Sigmoid colon (tissue), 7 donors: Measurements from ENCODE around the gene ECSIT. TPM values are rescaled to one million over a fixed set of nuclear protein-coding genes. Genes with fewer than 3 reads are reported as not detected.
A peak's percentile ranks its signal among the peaks of the same experiment; 100 is the strongest.

ENCODE experiments used
- DNase-seq: peaks from one replicate; pipeline ENCODE4 v3.0.0-alpha.2; 2019
- H3K27ac ChIP-seq, 4 donors: fragments of 200-600 bp; sonication (generic); one replicate each; pipeline ENCODE4 v1.5.1; 2016 to 2019; ENCODE audit warnings: mild to moderate bottlenecking in 1 of 4
- H3K27me3 ChIP-seq, 3 donors: fragments of 200-600 bp; sonication (generic); one replicate each; pipeline ENCODE4 v1.5.1; 2019; ENCODE audit warnings: mild to moderate bottlenecking in 1 of 3
- H3K36me3 ChIP-seq, 4 donors: fragments of 200-600 bp; sonication (generic); one replicate each; pipeline ENCODE4 v1.5.1; 2016 to 2019
- H3K4me1 ChIP-seq, 4 donors: fragments of 200-600 bp; sonication (generic); one replicate each; pipeline ENCODE4 v1.5.1; 2017 to 2019
- H3K4me3 ChIP-seq, 4 donors: fragments of 200-600 bp; sonication (generic); one replicate each; pipeline ENCODE4 v1.5.1; 2017 to 2019; ENCODE audit warnings: mild to moderate bottlenecking in 2 of 4, moderate library complexity in 1 of 4
- H3K9me3 ChIP-seq, 4 donors: fragments of 200-600 bp in 3 of 4; sonication (generic) in 3 of 4; one replicate each; pipeline versions ENCODE4 v1.5.1 to v1.6.1; 2013 to 2019
- EP300 ChIP-seq, 4 donors: sonication (generic); formaldehyde crosslinking; IDR thresholded peaks; one replicate each; pipeline ENCODE4 v1.6.1; 2017; ENCODE audit warnings: antibody characterized with exemption in 4 of 4
- POLR2A ChIP-seq, 2 donors: fragments of 450-650 bp; IDR thresholded peaks; one replicate each; pipeline ENCODE4 v1.6.1; 2016; ENCODE audit warnings: antibody characterized with exemption in 2 of 2, mild to moderate bottlenecking in 2 of 2, moderate library complexity in 2 of 2
- POLR2AphosphoS5 ChIP-seq, 4 donors: sonication (generic); formaldehyde crosslinking; IDR thresholded peaks; one replicate each; pipeline ENCODE4 v1.6.1; 2017; ENCODE audit warnings: antibody characterized with exemption in 4 of 4
- WGBS, 2 donors: extraction: QIAGEN DNeasy Blood & Tissue Kit; methylation state at CpG; one replicate each; pipeline ENCODE4 v1.1.7; 2013; 5-methylcytosine and 5-hydroxymethylcytosine counted together
- intact Hi-C: fragments of 100-400 bp; cut with DNase I; formaldehyde crosslinking; loops from one replicate; pipeline ENCODE4 v1.15.1; 2023
- polyA plus RNA-seq, 3 donors: library from polyadenylated mRNA; stranded (reverse); fragments of 200-250 nt; gene quantifications; one replicate each; pipeline ENCODE4 v1.2.3, GENCODE V29; 2013
- total RNA-seq, 4 donors: library from RNA; depleted of rRNA; stranded (reverse); fragments of >200 nt; gene quantifications; one replicate each; pipeline ENCODE4 v1.1.0, GENCODE V29; 2016
- TF ChIP-seq, protein P1 (sequence below), 4 experiments: fragments of 450-650 bp in 3 of 4; fragments of 200-600 bp in 1 of 4; IDR thresholded peaks; one replicate each; pipeline ENCODE4 v1.5.1; 2016 to 2019; ENCODE audit warnings: antibody characterized with exemption in 4 of 4, mild to moderate bottlenecking in 3 of 4, moderate library complexity in 2 of 4
- donor health status: healthy with polysubstance abuse.
- donor health status: Bipolar disorder and iron deficiency.
- donor health status: healthy.

Gene ECSIT
- total and polyA plus RNA-seq, 7 donors: 60.7 to 93.5 (median 75.8) TPM

DNA sequence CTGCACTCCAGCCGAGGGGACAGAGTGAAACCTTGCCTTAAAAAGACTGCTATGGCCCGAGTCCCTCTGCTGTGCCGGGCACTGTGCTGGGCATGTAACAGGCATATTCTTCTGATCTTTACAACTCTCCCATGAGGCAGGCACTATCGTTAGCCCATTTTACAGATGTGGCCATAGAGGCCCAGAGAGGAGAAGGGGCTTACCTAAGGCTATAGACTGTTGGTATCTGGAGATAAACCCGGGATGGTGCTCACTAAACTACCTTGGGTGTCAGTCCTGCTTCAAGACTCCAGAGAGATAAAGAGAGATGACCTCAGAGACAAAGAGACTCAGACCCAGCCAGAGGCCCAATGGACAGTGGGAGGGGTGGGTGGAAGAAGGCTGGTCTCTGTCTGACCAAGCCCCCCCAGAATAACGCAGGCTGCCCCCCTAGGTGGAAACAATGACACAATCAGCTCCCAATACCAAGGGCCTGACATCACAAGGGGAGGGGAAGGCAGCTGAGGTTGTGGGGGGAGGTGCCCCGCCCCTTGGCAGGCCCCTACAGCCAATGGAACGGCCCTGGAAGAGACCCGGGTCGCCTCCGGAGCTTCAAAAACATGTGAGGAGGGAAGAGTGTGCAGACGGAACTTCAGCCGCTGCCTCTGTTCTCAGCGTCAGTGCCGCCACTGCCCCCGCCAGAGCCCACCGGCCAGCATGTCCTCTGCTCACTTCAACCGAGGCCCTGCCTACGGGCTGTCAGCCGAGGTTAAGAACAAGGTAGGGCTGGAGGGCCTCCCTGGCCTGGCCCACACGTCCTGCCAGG is 9.5 kb upstream of the ECSIT start, which contains the start of gene CNN1:
Gene CNN1 (plus strand): TSS at position 620 of the 805 bp plus-strand sequence. CDS start 77 bp downstream, at position 697.
- H3K4me1 ChIP-seq: peaks cover 0 to 56% (median 50%) of the 10 kb centered on the region in 4 donors
- H3K4me3 ChIP-seq: peak within 1 kb of the TSS; percentile 72 to 79 (median 74)
- DNase-seq: peak; percentile 98
- no peaks in the 10 kb centered on the region for H3K27me3 ChIP-seq
- peak within 1 kb of the TSS; percentile 94 to 99 (median 98) for H3K27ac ChIP-seq
- TF ChIP-seq POLR2AphosphoS5 (IDR thresholded peaks at IDR 0.05) (peak; percentile 96 to 99 (median 99)), EP300 (IDR thresholded peaks at IDR 0.05) (peak in 3 of 4 donors; percentile 72 to 80 (median 77)), POLR2A (IDR thresholded peaks at IDR 0.05) (peak; percentile 96 to 99)
- TF ChIP-seq, protein P1, sequence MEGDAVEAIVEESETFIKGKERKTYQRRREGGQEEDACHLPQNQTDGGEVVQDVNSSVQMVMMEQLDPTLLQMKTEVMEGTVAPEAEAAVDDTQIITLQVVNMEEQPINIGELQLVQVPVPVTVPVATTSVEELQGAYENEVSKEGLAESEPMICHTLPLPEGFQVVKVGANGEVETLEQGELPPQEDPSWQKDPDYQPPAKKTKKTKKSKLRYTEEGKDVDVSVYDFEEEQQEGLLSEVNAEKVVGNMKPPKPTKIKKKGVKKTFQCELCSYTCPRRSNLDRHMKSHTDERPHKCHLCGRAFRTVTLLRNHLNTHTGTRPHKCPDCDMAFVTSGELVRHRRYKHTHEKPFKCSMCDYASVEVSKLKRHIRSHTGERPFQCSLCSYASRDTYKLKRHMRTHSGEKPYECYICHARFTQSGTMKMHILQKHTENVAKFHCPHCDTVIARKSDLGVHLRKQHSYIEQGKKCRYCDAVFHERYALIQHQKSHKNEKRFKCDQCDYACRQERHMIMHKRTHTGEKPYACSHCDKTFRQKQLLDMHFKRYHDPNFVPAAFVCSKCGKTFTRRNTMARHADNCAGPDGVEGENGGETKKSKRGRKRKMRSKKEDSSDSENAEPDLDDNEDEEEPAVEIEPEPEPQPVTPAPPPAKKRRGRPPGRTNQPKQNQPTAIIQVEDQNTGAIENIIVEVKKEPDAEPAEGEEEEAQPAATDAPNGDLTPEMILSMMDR (IDR thresholded peaks at IDR 0.05): no peak
- no peaks in the 10 kb centered on the region for H3K9me3 ChIP-seq
- H3K36me3 ChIP-seq: peaks cover 2 to 26% (median 7%) of the 10 kb centered on the region in 4 donors
- 25 to 26% methylated on average over 21 of the region's 21 CpGs for WGBS, 2 donors
- intact Hi-C loops: loop anchor here (5.0 kb wide), 1 partner anchor 381 kb away; the partner anchor contains the start of gene SPC24

DNA sequence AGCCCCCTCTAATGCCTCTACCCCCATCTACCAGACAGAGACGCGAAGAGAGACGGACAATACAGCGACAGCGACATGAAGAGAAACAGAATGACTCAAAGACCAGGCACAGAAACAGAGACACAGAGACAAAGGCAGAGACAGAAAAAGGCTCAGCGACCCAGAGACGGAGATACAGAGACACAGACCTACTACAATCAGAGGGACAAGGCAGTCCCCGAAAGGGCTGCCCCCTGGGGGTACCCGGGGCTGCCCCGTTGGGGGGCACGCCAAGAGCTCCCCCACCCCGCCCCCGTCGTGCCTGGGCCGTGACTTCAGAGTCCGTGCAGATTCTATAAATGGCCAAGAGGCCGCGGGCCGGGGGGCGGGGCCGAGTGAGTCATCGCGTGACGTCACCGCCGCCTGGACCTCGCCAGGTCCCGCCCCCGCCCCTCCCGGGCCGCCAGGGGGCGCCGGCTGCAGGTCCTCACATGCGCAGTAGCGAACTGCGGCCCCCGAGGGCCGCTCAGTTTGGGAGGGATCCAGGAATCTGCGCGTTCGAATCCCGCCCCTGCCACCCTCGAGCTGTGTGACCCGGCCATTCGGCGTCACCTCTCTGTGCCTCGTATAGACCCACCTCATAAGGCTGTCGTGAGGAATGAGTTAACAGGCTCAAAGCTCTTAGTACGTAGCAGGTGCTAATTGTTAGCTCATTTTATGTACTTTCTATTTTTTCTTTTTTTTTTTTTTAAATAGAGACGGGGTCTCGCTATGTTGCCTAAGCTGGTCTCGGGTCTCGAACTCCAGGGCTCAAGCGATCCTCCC is 7.1 kb upstream of the ECSIT start:
- H3K4me3 ChIP-seq: peak overlapping the region; percentile 27 to 46 (median 40)
- peak overlapping the region; percentile 94 to 99 (median 98) for H3K27ac ChIP-seq
- intact Hi-C loops: loop anchor here (5.0 kb wide), 1 partner anchor 379 kb away; the partner anchor contains the start of gene SPC24

DNA sequence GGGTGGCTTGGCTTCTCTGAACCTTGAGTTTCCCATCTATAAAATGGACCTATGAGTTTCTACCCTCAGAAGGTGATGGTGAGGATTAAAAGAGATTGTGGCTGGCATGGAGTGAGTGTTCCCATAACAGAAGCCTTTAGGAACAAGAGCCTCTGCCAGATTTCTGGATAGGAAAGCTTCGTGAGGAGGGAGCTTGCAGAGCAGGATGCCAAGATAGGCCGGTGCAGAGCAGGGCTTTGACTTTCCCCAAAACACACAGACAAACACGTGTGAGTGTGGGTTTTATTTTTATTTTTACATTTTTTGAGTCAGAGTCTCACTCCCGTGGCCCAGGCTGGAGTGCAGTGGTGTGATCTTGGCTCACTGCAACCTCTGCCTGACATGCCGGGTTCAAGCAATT is 6.0 kb upstream of the ECSIT start:
- Histone ChIP-seq H3K4me1 (peaks cover 0 to 34% (median 25%) of the 10 kb centered on the region in 4 donors), H3K4me3 (no peak overlapping the region), H3K27me3 (no peaks in the 10 kb centered on the region), H3K9me3 (no peaks in the 10 kb centered on the region), H3K27ac (peak overlapping the region; percentile 94 to 99 (median 98)), H3K36me3 (no peaks in the 10 kb centered on the region)
- no peak for DNase-seq
- TF ChIP-seq EP300 (IDR thresholded peaks at IDR 0.05) (no peak), POLR2AphosphoS5 (IDR thresholded peaks at IDR 0.05) (no peak), POLR2A (IDR thresholded peaks at IDR 0.05) (no peak)
- TF ChIP-seq, protein P1 (IDR thresholded peaks at IDR 0.05): no peak
- 63 to 67% methylated on average over 5 of the region's 5 CpGs for WGBS, 2 donors
- intact Hi-C loops: loop anchor here (5.0 kb wide), 1 partner anchor 378 kb away; the partner anchor contains the start of gene SPC24

More for the DNA sequence above, 7.1 kb upstream of the ECSIT start:
- H3K36me3 ChIP-seq: peaks cover 0 to 2% (median under 1%) of the 10 kb centered on the region in 4 donors
- peak; percentile 97 for DNase-seq
- H3K9me3 ChIP-seq: no peaks in the 10 kb centered on the region
- H3K27me3 ChIP-seq: no peaks in the 10 kb centered on the region
- TF ChIP-seq EP300 (IDR thresholded peaks at IDR 0.05) (peak in 2 of 4 donors; percentile 38 to 63), POLR2A (IDR thresholded peaks at IDR 0.05) (peak; percentile 69 to 84), POLR2AphosphoS5 (IDR thresholded peaks at IDR 0.05) (peak; percentile 81 to 91 (median 86))
- TF ChIP-seq, protein P1 (IDR thresholded peaks at IDR 0.05): peak in 3 of 4 experiments; percentile 70 to 90 (median 85)
- 13 to 14% methylated on average over 54 of the region's 54 CpGs for WGBS, 2 donors
- H3K4me1 ChIP-seq: peaks cover 0 to 32% (median 27%) of the 10 kb centered on the region in 4 donors

DNA sequence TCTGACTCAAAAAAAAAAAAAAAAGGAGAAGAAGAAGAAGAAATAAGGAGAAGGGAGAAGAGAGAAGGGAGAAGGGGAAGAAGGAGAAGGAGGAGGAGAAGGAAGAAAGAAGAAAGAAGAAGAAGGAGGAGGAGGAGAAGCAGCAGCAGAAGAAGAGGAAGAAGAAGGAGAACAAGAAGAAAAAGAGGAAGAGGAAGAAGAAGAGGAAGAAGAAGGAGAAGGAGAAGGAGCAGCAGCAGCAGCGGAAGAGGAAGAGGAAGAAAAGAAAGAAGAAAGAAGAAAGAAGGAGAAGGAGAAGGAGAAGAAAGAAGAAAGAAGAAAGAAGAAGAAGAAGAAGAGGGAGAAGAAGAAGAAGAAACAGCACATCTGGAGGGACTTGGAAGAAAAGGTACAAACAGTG is 5.6 kb upstream of the ECSIT start:
- Histone ChIP-seq H3K36me3 (no peaks in the 10 kb centered on the region), H3K9me3 (no peaks in the 10 kb centered on the region), H3K4me1 (peaks cover 0 to 38% (median 28%) of the 10 kb centered on the region in 4 donors), H3K4me3 (no peak overlapping the region), H3K27me3 (no peaks in the 10 kb centered on the region), H3K27ac (peak overlapping the region; percentile 94 to 99 (median 98))
- intact Hi-C loops: no loop called here
- DNase-seq: no peak
- WGBS, 2 donors: 60 to 89% methylated on average over 1 of the region's 1 CpG
- TF ChIP-seq POLR2AphosphoS5 (IDR thresholded peaks at IDR 0.05): no peak
- TF ChIP-seq POLR2A (IDR thresholded peaks at IDR 0.05): no peak
- TF ChIP-seq, protein P1 (IDR thresholded peaks at IDR 0.05): no peak
- no peak for TF ChIP-seq EP300 (IDR thresholded peaks at IDR 0.05)
